ENCODE measurements around the gene IQSEC1. TPM values are rescaled to one million over a fixed set of nuclear protein-coding genes. Genes with fewer than 3 reads are reported as not detected.

Gene IQSEC1
- total RNA-seq, 1 donor from 2014 or later = 29.5 TPM

DNA sequence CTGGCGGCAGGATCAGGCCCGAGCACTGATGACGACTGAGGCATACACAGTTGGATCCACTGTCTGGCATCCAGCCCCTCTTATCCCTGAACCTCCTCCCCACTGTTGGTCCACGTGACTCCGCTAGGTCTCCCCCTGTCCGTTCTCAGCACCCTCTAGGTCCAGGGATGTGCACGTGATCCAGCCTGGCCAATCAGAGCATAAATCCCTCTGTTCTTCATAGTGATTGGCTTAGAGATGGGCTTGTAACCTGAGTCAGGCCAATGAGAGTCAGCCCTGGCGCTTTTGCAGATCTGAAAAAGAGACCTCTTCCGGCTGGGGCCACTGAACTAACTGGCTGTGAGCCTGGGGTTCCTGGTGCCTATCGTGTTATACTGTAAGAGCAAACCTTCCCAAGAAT, 20.5 kb upstream of the IQSEC1 start:
- no peak overlapping the region for H2AFZ ChIP-seq (ENCODE audit: low read depth, low read length)
- peaks cover 28% of the 10 kb centered on the region for H3K27me3 Mint-ChIP-seq (ENCODE audit: low read depth, unreplicated experiment)
- no peaks in the 10 kb centered on the region for H3K36me3 Mint-ChIP-seq (ENCODE audit: low read depth, unreplicated experiment)
- H3K4me3 ChIP-seq (ENCODE audit: insufficient read depth, low read depth, low read length) = no peak overlapping the region
- no peak for FAIRE-seq
- H3K9me3 ChIP-seq (ENCODE audit: insufficient read depth, low read depth, low read length) = no peaks in the 10 kb centered on the region
- H3K36me3 ChIP-seq (ENCODE audit: insufficient read depth, low read length) = no peaks in the 10 kb centered on the region
- no peak overlapping the region for H3K27ac ChIP-seq (ENCODE audit: low read depth, low read length)
- H3K27me3 ChIP-seq (ENCODE audit: insufficient read depth, low read length) = peaks cover 5% of the 10 kb centered on the region
- no peak overlapping the region for H3K4me3 Mint-ChIP-seq (ENCODE audit: unreplicated experiment)
- H3K4me2 ChIP-seq (ENCODE audit: low read length) = no peak overlapping the region
- no peaks in the 10 kb centered on the region for H3K9me3 Mint-ChIP-seq (ENCODE audit: unreplicated experiment)
- no peaks in the 10 kb centered on the region for H3K4me1 ChIP-seq (ENCODE audit: insufficient read depth, low read length)
- no peaks in the 10 kb centered on the region for H4K20me1 ChIP-seq (ENCODE audit: insufficient read depth, low read length)
- no peaks in the 10 kb centered on the region for H3K4me1 Mint-ChIP-seq (ENCODE audit: low read depth, unreplicated experiment)
- no peak for TF ChIP-seq EZH2 (IDR thresholded peaks at IDR 0.05; ENCODE audit: insufficient read depth, low read length)
- TF ChIP-seq, protein P1, sequence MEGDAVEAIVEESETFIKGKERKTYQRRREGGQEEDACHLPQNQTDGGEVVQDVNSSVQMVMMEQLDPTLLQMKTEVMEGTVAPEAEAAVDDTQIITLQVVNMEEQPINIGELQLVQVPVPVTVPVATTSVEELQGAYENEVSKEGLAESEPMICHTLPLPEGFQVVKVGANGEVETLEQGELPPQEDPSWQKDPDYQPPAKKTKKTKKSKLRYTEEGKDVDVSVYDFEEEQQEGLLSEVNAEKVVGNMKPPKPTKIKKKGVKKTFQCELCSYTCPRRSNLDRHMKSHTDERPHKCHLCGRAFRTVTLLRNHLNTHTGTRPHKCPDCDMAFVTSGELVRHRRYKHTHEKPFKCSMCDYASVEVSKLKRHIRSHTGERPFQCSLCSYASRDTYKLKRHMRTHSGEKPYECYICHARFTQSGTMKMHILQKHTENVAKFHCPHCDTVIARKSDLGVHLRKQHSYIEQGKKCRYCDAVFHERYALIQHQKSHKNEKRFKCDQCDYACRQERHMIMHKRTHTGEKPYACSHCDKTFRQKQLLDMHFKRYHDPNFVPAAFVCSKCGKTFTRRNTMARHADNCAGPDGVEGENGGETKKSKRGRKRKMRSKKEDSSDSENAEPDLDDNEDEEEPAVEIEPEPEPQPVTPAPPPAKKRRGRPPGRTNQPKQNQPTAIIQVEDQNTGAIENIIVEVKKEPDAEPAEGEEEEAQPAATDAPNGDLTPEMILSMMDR (IDR thresholded peaks at IDR 0.05; ENCODE audit: insufficient read depth, low read depth, low read length) = no peak
- no peak overlapping the region for H3K27ac Mint-ChIP-seq (ENCODE audit: unreplicated experiment)
- DNase-seq (ENCODE audit: low read depth) = no peak
- no peak overlapping the region for H3K9ac ChIP-seq (ENCODE audit: low read length)
- H3K79me2 ChIP-seq (ENCODE audit: insufficient read depth, low read length) = no peaks in the 10 kb centered on the region

- Mint-ChIP-seq H3K27ac (ENCODE audit: unreplicated experiment) (no peak overlapping the region), H3K27me3 (ENCODE audit: low read depth, unreplicated experiment) (peaks cover 27% of the 10 kb centered on the region), H3K4me1 (ENCODE audit: low read depth, unreplicated experiment) (no peaks in the 10 kb centered on the region), H3K4me3 (ENCODE audit: unreplicated experiment) (no peak overlapping the region), H3K9me3 (ENCODE audit: unreplicated experiment) (no peaks in the 10 kb centered on the region), H3K36me3 (ENCODE audit: low read depth, unreplicated experiment) (no peaks in the 10 kb centered on the region)
- no peak overlapping the region for H3K4me2 ChIP-seq (ENCODE audit: low read length)
- no peaks in the 10 kb centered on the region for H4K20me1 ChIP-seq (ENCODE audit: insufficient read depth, low read length)
- no peak overlapping the region for H3K27ac ChIP-seq (ENCODE audit: low read depth, low read length)
- H3K9me3 ChIP-seq (ENCODE audit: insufficient read depth, low read depth, low read length) = no peaks in the 10 kb centered on the region
- no peak for FAIRE-seq
- peaks cover 5% of the 10 kb centered on the region for H3K27me3 ChIP-seq (ENCODE audit: insufficient read depth, low read length)
- no peaks in the 10 kb centered on the region for H3K36me3 ChIP-seq (ENCODE audit: insufficient read depth, low read length)
- H3K79me2 ChIP-seq (ENCODE audit: insufficient read depth, low read length) = no peaks in the 10 kb centered on the region
- no peak overlapping the region for H2AFZ ChIP-seq (ENCODE audit: low read depth, low read length)
- no peaks in the 10 kb centered on the region for H3K4me1 ChIP-seq (ENCODE audit: insufficient read depth, low read length)
- TF ChIP-seq, protein P1 (IDR thresholded peaks at IDR 0.05; ENCODE audit: insufficient read depth, low read depth, low read length) = no peak
- TF ChIP-seq EZH2 (IDR thresholded peaks at IDR 0.05; ENCODE audit: insufficient read depth, low read length) = no peak
- H3K9ac ChIP-seq (ENCODE audit: low read length) = no peak overlapping the region
- DNase-seq (ENCODE audit: low read depth) = no peak
- no peak overlapping the region for H3K4me3 ChIP-seq (ENCODE audit: insufficient read depth, low read depth, low read length)
Observed at GRCh38 chr3:13092621-13093617, 19.7 kb upstream of the IQSEC1 start.
